ENCODE results near the gene ARF4.

Gene ARF4

DNA sequence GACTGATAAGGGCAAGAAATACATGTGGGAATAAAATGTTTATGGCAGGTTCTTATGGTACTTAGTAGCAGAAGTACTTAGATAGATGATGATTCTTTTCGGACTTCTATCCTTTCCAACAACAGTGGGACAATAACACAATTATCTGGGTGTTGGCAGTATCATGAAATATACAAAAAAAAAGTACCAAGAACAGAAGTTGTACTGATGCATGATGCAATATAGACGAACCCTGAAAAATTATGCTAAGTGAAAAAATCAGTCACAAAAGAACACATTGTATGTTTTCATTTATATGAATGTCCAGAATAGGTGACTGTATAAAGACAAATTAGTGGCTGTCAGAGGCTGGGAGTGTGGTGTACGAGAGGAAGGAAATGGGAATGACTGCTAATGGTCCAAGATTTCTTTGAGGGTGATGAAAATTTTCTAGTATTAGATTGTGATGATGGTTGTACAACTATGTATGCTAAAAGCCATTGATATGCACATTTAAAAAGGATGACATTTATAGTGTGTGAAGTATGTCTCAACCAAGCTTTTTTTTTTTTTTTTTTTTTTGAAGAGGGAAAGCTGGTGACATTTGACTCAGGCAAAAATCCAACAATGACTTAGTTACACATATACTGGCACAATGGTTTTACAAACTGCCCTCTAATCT is 21.0 kb downstream of the ARF4 start:
- no peak for DNase-seq

DNA sequence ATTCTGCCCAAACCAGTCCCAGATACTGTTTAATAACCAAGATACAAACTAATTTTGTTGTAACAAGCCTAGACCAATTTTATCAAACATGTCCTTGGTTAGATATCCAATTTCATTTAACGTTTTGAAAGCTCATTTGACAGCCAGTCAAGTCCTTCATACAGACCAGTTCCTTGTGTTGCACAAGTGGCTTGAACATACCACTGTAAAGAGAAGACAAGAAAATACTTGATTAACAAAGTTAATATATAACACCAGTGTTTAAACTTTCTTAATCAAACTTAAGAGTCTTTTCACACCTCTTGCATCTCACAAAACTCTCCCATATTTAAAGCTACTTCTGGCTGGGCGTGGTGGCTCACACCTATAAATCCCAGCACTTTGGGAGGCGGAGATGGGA is 25.0 kb downstream of the ARF4 start:
- DNase-seq, result no peak

DNA sequence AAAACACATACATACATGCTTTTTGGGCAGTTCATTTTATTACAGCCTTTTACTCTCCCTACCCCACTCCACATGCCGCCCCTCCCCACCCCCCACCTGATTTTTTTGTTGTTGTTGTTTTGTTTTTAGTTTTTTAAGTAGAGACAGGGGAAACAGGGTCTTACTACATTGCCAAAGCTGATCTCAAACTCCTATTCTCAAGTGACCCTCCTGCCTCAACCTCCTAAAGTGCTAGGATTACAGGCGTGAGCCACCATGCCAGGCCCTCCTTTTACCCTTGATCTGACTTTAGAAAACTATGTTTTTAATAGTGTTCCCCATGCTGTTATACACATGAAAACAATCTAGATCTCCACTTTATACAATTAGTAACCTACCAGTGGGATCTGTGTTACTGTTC is 26.3 kb downstream of the ARF4 start:
- no peak for DNase-seq

DNA sequence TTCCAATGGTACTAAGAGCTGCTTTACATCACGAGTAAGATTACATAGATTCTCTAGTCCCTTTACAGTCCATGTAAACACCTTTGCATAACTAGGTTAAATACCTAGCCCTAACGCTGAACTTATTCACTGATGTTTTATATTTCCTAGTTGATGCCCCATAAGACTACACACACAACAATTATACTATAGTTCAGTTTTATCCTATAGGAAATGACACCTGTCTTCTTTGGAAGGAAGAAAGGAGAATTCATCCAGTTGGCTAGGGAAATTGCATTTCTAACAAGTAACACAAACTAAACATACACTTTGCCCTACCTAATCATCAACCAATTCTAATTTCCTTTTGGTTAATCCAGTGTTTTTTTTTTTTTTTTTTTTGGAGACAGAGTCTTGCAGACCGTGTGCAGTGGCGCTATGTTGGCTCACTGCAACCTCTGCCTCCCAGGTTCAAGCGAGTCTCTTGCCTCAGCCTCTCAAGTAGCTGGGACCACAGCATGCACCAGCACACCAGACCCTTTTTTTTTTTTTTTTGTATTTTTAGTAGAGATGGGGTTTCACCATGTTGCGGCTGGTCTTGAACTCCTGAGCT is 27.2 kb downstream of the ARF4 start:
- no peak for DNase-seq

DNA sequence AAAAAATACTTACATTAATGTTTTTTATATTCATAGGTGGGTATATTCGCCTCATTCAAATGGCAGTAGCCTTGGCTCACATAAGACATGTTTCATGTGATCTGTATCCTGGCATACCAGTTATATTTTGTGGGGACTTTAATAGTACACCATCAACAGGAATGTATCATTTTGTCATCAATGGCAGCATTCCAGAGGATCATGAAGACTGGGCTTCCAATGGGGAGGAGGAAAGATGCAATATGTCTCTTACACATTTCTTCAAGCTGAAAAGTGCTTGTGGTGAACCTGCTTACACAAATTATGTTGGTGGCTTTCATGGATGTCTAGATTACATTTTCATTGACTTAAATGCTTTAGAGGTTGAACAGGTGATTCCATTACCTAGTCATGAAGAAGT is 37.6 kb downstream of the ARF4 start:
- no peak for DNase-seq

DNA sequence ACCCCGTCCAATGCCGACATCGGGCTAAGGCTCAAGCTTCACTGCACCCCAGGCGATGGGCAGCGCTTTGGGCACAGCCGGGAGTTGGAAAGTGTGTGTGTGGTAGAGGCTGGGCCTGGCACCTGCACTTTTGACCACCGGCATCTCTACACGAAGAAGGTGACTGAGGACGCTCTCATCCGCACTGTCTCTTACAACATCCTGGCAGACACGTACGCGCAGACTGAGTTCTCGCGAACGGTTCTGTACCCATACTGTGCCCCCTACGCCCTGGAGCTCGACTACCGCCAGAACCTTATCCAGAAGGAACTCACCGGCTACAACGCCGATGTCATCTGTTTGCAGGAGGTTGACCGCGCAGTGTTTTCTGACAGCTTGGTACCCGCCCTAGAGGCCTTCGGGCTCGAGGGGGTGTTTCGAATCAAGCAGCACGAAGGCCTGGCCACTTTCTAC is 40.0 kb downstream of the ARF4 start:
- no peak for DNase-seq

DNA sequence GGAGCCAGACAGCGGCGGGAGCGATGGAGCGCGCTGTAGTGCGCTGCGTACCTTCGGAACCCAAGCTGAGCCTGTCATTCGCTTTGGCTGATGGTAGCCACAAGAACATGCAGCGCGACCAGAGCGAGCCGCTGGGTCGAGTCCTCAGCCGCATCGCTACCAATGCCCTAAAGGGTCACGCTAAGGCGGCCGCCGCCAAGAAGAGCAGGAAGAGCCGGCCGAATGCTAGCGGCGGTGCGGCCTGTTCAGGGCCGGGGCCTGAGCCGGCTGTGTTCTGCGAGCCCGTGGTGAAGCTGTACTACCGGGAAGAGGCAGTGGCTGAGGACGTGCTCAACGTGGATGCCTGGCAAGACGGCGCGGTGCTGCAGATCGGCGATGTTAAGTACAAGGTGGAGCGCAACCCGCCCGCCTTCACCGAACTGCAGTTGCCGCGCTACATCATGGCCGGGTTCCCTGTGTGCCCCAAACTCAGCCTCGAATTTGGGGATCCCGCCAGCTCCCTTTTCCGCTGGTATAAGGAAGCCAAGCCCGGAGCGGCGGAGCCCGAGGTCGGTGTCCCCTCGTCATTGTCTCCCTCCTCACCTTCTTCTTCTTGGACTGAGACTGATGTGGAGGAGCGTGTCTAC is 40.6 kb downstream of the ARF4 start:
- no peak for DNase-seq

DNA sequence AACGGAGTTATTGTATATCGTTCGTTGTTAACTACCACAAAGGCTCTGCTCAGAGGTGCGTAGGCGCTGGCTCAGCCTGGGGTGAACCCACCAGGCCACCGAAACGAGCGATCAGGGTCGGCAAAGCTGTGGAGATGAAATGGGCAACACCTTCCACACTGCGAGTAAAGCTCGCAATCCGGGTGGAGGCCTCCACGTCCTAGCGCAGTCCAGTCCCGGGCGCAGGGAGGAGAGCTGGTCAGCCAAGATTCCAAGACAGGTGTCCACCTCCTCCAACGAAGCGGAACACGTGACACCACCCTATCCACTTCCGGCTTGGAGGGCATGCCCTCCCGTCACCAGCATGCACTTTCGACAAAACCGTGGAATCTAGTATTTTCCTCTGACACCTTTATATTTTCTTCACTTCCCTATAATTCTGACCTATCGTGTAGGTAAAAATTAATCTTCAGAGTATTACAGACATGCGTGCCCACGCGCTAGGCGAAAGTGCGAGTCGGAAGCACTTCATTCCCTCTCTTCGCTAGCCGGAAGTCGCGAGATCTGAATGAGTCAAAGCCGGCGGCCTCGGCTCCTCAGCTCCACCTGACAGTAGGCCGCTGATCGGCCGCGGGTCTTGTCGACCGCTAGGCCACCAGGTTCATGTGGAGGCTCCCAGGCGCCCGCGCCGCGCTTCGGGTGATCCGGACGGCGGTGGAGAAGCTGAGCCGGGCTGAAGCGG is 41.2 kb downstream of the ARF4 start, which contains the start of gene PDE12:
Gene PDE12, plus strand, starts transcription at position 537 of the 721 bp plus-strand sequence. Its CDS starts 106 bp downstream, at position 643.
- DNase-seq, result peak; percentile 56

DNA sequence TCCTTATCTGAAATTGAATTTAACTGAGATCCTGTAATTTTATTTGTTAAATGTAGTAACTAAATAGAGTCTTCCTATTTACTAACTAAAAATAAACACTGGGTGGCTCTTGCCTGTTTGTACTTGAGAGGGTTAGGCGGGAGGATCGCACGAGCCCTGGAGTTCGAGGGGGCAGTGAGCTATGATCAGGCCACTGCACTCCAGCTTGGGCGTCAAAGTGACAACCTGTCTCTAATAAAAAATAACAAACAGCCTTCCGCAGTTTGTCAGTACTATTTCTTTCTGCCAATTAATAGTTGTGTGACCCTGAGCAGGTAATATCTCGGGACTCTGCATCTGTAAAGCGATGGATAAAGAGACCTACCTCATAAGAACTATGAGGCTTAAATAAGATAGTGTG is 41.8 kb downstream of the ARF4 start:
- no peak for DNase-seq

DNA sequence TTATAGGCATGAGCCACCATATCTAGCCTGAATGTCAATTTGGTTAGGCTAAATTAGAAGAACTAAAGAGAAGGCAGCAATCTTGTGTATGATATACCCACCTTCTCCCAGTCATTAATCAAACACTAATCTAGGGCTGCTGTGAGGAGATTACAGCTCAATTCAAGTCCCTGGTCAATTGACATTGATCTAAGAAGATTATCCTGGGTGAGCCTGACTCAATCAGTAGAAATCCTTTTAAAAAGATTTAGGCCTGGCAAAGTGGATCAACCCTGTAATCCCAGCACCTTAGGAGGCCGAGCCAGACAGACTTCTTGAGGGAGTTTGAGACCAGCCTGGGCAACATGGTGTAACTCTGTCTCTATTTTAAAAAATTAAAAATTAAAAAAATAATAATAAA is 50.5 kb downstream of the ARF4 start:
- no peak for DNase-seq

DNA sequence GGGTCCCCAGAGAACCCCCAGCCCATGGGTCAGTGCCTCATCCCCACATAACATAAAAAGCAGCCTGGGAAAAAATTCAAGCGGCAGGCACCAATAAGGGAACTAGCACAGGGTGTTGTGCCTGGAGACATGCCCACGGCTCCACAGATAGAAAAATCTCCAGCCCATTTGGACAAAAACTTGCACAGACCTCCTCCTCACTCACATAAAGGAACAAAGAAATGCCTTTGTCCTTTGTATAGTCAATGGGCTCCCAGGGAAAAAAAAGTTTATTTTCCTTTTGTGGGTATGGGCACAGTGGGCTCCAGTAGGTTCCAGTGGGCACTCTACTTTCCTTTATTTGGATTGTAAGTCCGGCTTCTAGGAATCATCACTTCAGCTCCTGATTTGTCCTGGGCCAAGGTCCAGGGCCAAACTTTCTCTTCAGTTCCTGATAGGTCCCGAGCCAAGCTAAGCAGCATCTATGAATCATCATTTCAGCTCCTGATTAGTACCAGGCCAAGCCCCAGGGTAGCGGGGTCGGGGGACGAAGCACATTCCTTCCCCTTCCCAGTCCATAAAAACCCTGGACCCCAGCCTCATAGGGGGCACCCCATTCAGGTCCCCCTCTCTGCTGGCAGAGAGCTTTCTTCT is 51.4 kb downstream of the ARF4 start:
- no peak for DNase-seq

DNA sequence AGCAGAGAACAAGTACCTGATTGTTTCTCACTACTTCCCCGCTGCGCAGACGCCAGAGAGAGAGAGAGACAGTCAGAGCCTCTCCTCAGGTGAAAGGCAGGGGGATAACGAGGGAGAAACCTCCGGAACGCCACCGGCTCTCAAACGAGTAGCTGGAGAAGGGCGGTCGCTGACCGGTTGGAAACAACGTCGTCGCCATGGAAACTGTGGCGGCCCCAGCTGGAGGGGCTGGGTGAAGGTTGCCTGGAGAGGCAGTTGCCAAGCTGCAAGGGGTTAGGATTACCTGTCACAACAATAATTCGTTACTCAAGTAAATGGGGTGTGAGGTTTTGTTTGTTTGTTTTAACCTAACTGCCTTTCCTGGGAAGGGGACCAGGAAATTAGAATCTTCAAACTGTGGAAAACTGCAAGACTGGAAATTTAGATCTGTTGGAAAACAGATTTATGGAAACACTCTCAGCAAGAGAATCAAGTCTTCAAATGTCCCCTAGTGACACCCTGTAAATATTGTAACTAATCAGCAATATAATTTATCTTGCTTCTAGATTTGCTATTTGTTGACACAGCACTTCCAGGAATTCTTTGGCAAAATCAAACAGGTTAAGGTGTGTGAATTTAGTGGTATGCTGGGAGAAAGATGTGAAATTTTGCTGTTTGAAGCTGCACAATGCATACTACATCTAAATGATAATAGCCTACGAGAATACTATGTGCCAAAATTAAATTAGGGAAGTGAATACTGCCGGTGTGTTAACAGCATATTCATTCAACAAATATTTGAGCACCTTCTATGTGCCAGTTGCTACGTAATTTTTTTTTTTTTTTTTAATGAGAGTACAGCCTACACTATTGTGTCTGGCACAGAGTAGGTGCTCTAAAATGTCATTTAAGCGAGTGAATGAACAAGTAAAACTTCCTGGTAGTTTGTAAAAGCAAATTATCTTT is 52.7 kb downstream of the ARF4 start, which contains the start of gene DNAH12:
Gene DNAH12, minus strand, starts transcription at position 164 of the 945 bp plus-strand sequence. CDS start 1,474 bp downstream, outside the sequence.
- peak; percentile 78 for DNase-seq

DNA sequence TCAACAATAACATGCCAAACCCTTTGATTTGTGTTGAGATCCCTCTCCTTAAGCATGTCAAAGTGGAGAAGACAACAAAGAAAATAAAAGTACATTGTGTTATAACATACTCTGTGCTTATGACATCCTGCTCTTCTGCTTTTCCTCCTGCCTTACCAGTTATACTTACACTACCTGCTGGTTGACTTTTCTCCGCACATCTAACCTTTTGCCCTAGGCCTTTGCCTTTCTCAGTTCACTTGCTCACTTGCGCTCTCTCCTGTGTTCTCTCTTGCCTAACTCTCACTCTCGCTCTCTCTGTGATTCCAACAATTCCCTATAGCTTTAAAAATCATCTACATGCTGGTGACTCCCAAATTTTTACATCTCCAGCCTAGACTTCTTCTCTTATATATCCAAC is 58.7 kb downstream of the ARF4 start:
- DNase-seq, result no peak

DNA sequence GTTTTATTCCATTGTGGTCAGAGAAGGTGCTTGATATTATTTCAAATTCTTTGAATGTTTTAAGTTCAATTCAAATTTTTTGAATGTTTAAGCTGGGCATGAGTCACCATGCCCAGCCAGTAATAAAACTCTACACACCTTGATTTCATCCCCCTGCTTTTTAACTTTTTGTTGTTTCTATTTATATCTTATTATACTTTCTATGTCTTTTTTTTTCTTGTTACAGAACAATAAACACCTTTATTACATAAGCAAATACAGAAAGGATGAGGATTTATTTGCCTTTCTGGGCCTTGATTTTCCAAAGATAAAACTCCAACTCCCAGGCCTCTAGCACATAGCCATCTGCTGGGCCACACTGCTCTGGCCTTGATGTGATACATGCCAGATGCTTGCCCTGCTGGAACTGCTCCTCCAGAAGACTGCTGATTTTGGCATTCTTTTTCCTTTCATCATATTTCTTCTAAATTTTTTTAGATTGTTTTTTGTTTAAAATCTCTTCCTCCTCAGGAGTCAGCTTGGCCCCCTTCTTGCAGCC is 67.0 kb downstream of the ARF4 start:
- no peak for DNase-seq

Data from NCI-H1105 (cell line).